Uterus (tissue), 2 donors: ENCODE measurements around the gene ATN1.

ENCODE experiments used
- POLR2A ChIP-seq, 2 donors: fragments of 450-650 bp; IDR thresholded peaks; one replicate each; pipeline ENCODE4 v1.6.1; 2016; ENCODE audit warnings: antibody characterized with exemption in 2 of 2, mild to moderate bottlenecking in 1 of 2, moderate library complexity in 1 of 2
- TF ChIP-seq, protein P1 (sequence below), 4 experiments: fragments of 200-600 bp in 2 of 4; fragments of 450-650 bp in 2 of 4; sonication (generic) in 2 of 4; IDR thresholded peaks; one replicate each; pipeline ENCODE4 v1.5.1; 2016 to 2019; ENCODE audit warnings: antibody characterized with exemption in 4 of 4, mild to moderate bottlenecking in 2 of 4, moderate library complexity in 1 of 4

DNA sequence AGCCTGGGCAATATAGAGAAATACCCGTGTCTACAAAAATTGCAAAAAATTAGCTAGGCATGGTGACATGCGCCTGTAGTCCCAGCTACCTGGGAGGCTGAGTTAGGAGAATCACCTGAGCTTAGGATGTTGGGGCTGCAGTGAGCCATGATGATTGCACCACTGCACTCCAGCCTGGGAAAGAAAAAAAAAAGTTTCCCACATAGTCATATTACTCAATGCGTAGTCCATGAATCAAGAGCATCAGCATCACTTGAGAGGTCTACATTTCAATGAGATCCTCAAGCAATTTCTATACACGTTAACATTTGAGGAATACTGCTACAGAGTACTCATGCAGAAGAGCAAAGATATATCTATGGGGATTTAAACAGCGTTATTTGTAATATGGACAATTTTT is 28.3 kb upstream of the ATN1 start:
- TF ChIP-seq, protein P1, sequence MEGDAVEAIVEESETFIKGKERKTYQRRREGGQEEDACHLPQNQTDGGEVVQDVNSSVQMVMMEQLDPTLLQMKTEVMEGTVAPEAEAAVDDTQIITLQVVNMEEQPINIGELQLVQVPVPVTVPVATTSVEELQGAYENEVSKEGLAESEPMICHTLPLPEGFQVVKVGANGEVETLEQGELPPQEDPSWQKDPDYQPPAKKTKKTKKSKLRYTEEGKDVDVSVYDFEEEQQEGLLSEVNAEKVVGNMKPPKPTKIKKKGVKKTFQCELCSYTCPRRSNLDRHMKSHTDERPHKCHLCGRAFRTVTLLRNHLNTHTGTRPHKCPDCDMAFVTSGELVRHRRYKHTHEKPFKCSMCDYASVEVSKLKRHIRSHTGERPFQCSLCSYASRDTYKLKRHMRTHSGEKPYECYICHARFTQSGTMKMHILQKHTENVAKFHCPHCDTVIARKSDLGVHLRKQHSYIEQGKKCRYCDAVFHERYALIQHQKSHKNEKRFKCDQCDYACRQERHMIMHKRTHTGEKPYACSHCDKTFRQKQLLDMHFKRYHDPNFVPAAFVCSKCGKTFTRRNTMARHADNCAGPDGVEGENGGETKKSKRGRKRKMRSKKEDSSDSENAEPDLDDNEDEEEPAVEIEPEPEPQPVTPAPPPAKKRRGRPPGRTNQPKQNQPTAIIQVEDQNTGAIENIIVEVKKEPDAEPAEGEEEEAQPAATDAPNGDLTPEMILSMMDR (IDR thresholded peaks at IDR 0.05), result no peak
- no peak for TF ChIP-seq POLR2A (IDR thresholded peaks at IDR 0.05)
